ENCODE measurements around the gene STC2.
"Not testable (repeated sequence)": the region's sequence is repeated elsewhere in the genome, so short reads cannot be mapped to it uniquely, and the experiment has no call there.

STC2 gene

DNA sequence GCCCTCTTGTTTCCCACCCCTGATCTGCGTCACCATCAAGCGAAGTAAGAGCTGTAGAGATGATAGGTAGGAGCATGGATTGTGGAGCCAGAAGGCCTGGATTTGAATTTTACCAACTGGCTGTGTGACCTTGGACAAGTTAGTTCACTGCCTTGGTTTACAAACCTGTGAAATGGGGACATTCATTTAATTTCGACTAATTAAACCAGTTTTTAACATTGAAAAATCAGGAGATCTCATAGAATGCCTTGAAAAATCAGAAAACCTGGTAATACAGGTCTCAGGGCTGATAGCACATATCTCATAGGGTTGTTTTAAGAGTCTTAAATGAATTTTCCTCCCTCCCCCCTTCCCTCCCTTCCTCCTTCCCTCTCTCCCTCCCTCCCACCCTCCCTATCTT lies 38.8 kb downstream of the STC2 start:
- Histone ChIP-seq H3K36me3 (ENCODE audit: insufficient read depth, low read length) (no peaks in the 10 kb centered on the region), H2AFZ (ENCODE audit: low read length) (no peak overlapping the region), H3K79me2 (ENCODE audit: insufficient read depth, low read length) (no peaks in the 10 kb centered on the region), H3K27me3 (ENCODE audit: insufficient read depth, low read length) (no peaks in the 10 kb centered on the region), H3F3A (ENCODE audit: insufficient read depth, low read length) (no peaks in the 10 kb centered on the region), H4K20me1 (ENCODE audit: insufficient read depth, low read length) (no peaks in the 10 kb centered on the region), H3K9ac (ENCODE audit: low read length) (no peak overlapping the region), H3K4me3 (ENCODE audit: low read depth, low read length, poor library complexity, severe bottlenecking) (no peak overlapping the region), H3K9me2 (ENCODE audit: low read depth, low read length) (no peaks in the 10 kb centered on the region), H3K9me3 (ENCODE audit: low read length) (no peaks in the 10 kb centered on the region), H3K4me2 (ENCODE audit: low read length) (no peak overlapping the region), H3K27ac (ENCODE audit: low read depth, low read length, poor library complexity, severe bottlenecking) (no peak overlapping the region), H3K4me1 (ENCODE audit: insufficient read depth, low read length, severe bottlenecking) (no peaks in the 10 kb centered on the region)
- no peak for TF ChIP-seq EZH2 (IDR thresholded peaks at IDR 0.05; ENCODE audit: borderline replicate concordance, low read length)
- TF ChIP-seq, protein P1, sequence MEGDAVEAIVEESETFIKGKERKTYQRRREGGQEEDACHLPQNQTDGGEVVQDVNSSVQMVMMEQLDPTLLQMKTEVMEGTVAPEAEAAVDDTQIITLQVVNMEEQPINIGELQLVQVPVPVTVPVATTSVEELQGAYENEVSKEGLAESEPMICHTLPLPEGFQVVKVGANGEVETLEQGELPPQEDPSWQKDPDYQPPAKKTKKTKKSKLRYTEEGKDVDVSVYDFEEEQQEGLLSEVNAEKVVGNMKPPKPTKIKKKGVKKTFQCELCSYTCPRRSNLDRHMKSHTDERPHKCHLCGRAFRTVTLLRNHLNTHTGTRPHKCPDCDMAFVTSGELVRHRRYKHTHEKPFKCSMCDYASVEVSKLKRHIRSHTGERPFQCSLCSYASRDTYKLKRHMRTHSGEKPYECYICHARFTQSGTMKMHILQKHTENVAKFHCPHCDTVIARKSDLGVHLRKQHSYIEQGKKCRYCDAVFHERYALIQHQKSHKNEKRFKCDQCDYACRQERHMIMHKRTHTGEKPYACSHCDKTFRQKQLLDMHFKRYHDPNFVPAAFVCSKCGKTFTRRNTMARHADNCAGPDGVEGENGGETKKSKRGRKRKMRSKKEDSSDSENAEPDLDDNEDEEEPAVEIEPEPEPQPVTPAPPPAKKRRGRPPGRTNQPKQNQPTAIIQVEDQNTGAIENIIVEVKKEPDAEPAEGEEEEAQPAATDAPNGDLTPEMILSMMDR (IDR thresholded peaks at IDR 0.05; ENCODE audit: low read length), result no peak

DNA sequence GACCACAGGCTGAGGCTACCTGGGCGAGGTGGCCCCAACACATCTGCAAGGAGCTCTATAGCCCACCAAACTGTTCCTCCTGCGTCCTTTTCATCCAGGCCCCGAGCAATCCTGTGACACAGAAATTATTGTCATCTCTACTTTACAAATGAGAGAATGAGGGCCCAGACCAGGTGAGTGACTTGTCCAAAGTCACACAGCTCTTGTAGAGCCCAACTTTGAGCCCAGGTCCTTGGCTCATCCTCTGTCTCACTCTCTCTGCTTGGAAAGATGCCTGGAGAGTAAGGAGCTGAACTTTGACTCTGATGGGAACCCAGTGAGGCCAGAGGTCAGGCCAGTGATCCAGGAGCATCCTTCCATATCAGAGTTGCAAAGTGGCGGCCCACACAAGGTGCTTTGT lies 39.6 kb downstream of the STC2 start:
- Histone ChIP-seq H3K27ac (ENCODE audit: low read depth, low read length, poor library complexity, severe bottlenecking) (no peak overlapping the region), H3K4me2 (ENCODE audit: low read length) (no peak overlapping the region), H3K9ac (ENCODE audit: low read length) (no peak overlapping the region), H3K4me3 (ENCODE audit: low read depth, low read length, poor library complexity, severe bottlenecking) (no peak overlapping the region), H3K36me3 (ENCODE audit: insufficient read depth, low read length) (no peaks in the 10 kb centered on the region), H2AFZ (ENCODE audit: low read length) (no peak overlapping the region), H3K79me2 (ENCODE audit: insufficient read depth, low read length) (no peaks in the 10 kb centered on the region), H3K27me3 (ENCODE audit: insufficient read depth, low read length) (no peaks in the 10 kb centered on the region), H3K4me1 (ENCODE audit: insufficient read depth, low read length, severe bottlenecking) (no peaks in the 10 kb centered on the region), H3K9me2 (ENCODE audit: low read depth, low read length) (no peaks in the 10 kb centered on the region), H3F3A (ENCODE audit: insufficient read depth, low read length) (no peaks in the 10 kb centered on the region), H3K9me3 (ENCODE audit: low read length) (no peaks in the 10 kb centered on the region), H4K20me1 (ENCODE audit: insufficient read depth, low read length) (no peaks in the 10 kb centered on the region)
- TF ChIP-seq, protein P1 (IDR thresholded peaks at IDR 0.05; ENCODE audit: low read length), result no peak
- TF ChIP-seq EZH2 (IDR thresholded peaks at IDR 0.05; ENCODE audit: borderline replicate concordance, low read length), result no peak

GRCh38 chr5:173287086-173287485 lies 41.1 kb downstream of the STC2 start:
- Histone ChIP-seq H3K9ac (ENCODE audit: low read length) (no peak overlapping the region), H3K79me2 (ENCODE audit: insufficient read depth, low read length) (no peaks in the 10 kb centered on the region), H4K20me1 (ENCODE audit: insufficient read depth, low read length) (no peaks in the 10 kb centered on the region), H3K27me3 (ENCODE audit: insufficient read depth, low read length) (no peaks in the 10 kb centered on the region), H3K4me1 (ENCODE audit: insufficient read depth, low read length, severe bottlenecking) (no peaks in the 10 kb centered on the region), H3K9me3 (ENCODE audit: low read length) (no peaks in the 10 kb centered on the region), H2AFZ (ENCODE audit: low read length) (no peak overlapping the region), H3K4me2 (ENCODE audit: low read length) (no peak overlapping the region), H3K27ac (ENCODE audit: low read depth, low read length, poor library complexity, severe bottlenecking) (no peak overlapping the region), H3F3A (ENCODE audit: insufficient read depth, low read length) (no peaks in the 10 kb centered on the region), H3K36me3 (ENCODE audit: insufficient read depth, low read length) (no peaks in the 10 kb centered on the region), H3K9me2 (ENCODE audit: low read depth, low read length) (no peaks in the 10 kb centered on the region), H3K4me3 (ENCODE audit: low read depth, low read length, poor library complexity, severe bottlenecking) (no peak overlapping the region)
- TF ChIP-seq EZH2 (IDR thresholded peaks at IDR 0.05; ENCODE audit: borderline replicate concordance, low read length), result no peak
- TF ChIP-seq, protein P1 (IDR thresholded peaks at IDR 0.05; ENCODE audit: low read length), result no peak

GRCh38 chr5:173284343-173284958 lies 43.8 kb downstream of the STC2 start:
- not testable (repeated sequence) for H3K27ac ChIP-seq (ENCODE audit: low read depth, low read length, poor library complexity, severe bottlenecking); H3K4me1 ChIP-seq (ENCODE audit: insufficient read depth, low read length, severe bottlenecking); H3K9ac ChIP-seq (ENCODE audit: low read length); H3K36me3 ChIP-seq (ENCODE audit: insufficient read depth, low read length); H3K27me3 ChIP-seq (ENCODE audit: insufficient read depth, low read length); H3F3A ChIP-seq (ENCODE audit: insufficient read depth, low read length); H3K4me3 ChIP-seq (ENCODE audit: low read depth, low read length, poor library complexity, severe bottlenecking); H3K4me2 ChIP-seq (ENCODE audit: low read length); H3K9me3 ChIP-seq (ENCODE audit: low read length); H4K20me1 ChIP-seq (ENCODE audit: insufficient read depth, low read length); H3K9me2 ChIP-seq (ENCODE audit: low read depth, low read length); H2AFZ ChIP-seq (ENCODE audit: low read length); H3K79me2 ChIP-seq (ENCODE audit: insufficient read depth, low read length)
